GM18499 (cell line): ENCODE results near the gene KIAA1217.
"Not testable (repeated sequence)": the region's sequence is repeated elsewhere in the genome, so short reads cannot be mapped to it uniquely, and the experiment has no call there.

ENCODE experiments used
- ATAC-seq: cut with Tn5 transposase; IDR thresholded peaks from one replicate; pipeline ENCODE4 v1.9.1; 2021; ENCODE audit warnings: moderate number of reproducible peaks; ENCODE audit not compliant: insufficient read depth, unreplicated experiment

The KIAA1217 gene

DNA sequence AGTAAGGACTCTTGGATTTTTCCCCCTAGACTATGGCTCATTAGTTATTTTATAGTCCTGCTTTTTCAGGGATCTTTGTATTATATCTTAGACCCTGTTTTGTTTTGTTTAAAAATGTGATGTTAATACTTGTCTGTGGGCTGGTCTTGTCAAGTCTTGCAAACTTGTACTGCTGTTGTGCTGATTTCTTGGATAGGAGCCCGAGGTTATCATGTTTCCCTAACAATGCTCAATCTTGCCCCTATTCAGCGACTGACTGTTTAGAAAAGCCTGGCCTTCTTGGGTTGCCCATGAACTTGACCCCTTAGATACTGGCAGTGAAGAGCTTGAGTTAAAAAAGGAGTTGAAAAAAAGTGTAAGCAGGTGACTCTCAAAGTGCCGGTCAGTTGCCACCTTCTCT is 115.7 kb downstream of the KIAA1217 start:
- no peak for ATAC-seq

- no peak for ATAC-seq
Measured at GRCh38 chr10:24331457-24331856, 122.5 kb downstream of the KIAA1217 start.

DNA sequence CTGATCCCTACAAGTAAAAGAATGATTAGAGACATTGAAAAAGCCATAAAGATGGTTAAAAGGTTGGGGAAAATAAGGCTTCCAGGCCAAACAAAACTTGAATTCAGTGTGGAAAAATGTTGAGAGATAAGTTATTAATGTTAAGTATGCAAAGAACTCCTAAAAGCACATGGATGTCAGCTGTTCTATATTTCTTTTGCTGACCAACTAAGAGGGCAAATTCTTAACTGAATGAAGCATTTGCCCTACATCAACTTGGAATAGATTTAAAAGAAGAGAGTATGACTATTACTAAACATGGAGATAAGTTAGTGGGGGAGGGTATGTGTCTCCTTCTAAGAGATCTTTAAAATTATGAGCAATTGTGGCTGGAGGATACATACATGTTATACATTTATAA is 124.8 kb downstream of the KIAA1217 start:
- ATAC-seq, result no peak

- no peak for ATAC-seq
Measured at GRCh38 chr10:24334279-24334939, 125.5 kb downstream of the KIAA1217 start.

GRCh38 chr10:24337723-24338122 is 128.8 kb downstream of the KIAA1217 start:
- ATAC-seq, result not testable (repeated sequence)

- no peak for ATAC-seq
Measured at GRCh38 chr10:24339387-24339786, 130.4 kb downstream of the KIAA1217 start.

DNA sequence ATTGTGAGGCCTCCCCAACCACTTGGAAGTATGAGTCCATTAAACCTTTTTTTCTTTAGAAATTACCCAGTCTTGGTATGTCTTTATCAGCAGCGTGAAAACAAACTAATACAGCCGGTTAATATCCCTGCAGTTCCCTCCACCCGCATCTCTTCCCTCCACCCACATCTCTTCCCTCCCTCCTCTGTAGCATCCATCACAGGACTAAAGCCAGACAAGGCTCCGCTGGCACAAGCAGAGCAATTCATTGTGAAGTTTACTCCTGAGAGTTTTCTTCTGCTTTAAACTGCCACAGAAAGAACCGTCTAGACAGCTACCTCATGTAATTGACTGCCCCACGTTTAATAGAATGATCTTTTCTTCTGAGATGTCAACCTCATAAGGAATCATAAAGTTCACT is 131.5 kb downstream of the KIAA1217 start:
- no peak for ATAC-seq

DNA sequence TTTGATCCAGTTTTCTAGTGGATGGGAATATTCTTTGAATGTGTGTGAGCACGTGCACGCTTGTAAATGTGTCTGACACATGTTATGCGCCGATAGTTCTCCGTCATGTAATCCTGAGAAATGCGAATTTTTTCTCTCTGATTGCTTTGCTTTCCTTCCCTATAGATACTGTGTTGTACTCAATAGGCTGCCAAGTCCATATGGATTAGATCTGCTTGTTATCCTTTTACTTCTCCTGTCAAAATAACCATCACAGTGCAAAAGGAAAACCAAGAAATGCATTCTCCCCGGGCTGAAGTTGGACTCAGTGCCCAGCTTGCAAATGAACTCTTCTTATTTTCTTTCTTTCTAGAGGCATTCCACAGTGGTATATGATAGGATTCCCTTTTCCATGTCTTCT is 131.9 kb downstream of the KIAA1217 start:
- no peak for ATAC-seq

- ATAC-seq, result no peak
Measured at GRCh38 chr10:24341371-24341770, 132.4 kb downstream of the KIAA1217 start.

DNA sequence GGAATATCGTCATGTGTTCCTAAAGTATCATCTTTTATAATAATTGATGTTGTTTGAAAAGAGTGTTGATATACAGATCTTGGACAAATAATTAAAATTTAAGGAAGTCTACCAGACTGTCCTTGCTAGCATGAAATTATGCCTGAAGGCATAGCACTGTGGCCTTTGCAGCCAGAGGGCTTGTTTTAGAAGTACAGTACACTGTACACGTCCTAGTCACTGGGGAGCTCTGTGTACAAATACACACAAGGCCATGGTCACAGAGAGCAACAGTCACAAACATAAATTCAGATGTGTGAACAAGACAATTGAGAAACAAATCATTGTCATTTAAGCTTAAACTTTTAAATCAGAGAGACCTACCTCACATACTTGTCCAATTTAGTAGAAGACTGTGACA is 133.0 kb downstream of the KIAA1217 start:
- no peak for ATAC-seq

DNA sequence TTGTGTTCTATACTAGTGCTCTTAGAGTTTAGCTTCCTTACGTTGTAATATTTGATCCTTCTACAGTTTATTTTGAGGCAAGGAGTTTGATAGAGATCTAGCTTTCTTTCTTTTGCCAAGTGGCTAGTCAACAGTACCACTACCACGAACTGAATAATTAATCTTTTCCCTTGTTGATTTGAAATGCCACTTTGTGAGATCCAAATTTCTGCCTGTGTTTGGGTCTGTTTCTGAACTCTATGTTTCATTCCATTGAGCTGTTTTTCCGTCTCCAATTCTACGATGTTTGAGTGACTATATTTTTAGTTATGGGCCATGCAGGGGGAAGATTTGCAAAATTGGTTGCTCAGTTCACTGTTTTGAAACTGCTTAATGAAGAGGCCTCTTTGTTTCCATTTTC is 134.7 kb downstream of the KIAA1217 start:
- ATAC-seq, result no peak

- no peak for ATAC-seq
Measured at GRCh38 chr10:24344279-24344678, 135.3 kb downstream of the KIAA1217 start.

DNA sequence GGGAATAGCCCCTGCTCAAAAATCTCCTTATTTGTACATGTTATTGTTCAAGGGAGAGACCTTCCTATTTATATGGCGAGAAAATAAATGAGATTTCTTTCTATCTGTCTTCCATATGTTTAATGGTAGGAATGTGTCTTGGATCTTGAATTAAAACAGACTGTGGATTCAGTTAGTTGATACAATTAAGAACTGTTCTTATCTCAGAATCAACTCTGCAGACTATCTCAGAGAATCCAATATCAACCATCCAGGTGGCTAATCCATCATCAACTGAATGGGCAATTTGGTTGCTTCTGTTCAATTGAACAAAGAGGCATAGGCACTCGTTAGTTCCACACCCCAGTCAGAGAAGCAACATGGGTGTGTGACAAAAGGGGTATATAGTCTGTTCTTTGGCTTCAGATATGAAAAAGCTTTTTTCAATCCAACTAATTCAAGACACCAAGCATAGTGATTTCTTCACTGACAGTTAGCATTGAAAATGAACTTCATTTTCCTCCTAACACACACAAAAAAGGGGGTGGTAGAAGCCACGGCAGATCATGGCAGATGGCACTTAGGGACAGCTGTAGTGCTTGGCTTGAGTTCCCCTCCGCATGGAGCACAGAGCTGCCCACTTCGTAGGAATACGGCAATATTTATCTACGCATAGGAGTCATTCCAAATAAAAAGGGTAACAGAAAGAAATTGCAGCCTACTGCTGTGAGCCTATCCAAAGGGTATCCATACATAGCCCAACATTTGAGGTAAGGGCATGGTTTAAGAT is 135.9 kb downstream of the KIAA1217 start:
- no peak for ATAC-seq

DNA sequence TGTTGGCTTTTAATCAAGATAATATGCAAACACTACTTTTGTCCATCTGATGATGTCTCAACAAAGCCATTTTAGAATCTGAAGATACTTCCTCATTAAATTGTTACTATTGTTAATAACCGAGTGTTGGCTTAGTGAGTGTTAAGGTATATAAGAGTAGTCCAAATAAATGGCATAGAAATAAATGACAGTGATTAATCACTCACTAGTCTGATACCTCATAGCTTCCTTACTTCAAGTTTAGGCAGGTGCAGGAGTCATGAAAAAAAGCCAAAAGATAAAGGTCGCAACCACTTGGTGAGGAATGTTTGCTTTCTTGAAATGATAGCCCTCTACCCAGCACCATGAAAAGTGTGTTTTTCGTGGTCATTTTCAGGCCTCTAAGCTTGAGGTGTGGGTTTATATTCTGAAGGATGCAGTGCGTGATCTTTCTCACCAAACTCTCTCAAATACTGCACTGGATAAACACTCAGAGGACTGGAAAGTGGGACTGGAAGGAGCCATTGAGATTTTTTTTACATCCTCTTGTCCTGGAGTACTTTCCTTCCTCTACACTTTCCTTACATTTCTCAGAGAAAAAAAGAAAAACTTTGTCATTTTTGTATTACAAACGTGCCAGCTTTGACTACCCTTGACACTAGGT is 138.1 kb downstream of the KIAA1217 start:
- no peak for ATAC-seq

- no peak for ATAC-seq
Measured at GRCh38 chr10:24349379-24350001, 140.6 kb downstream of the KIAA1217 start.

DNA sequence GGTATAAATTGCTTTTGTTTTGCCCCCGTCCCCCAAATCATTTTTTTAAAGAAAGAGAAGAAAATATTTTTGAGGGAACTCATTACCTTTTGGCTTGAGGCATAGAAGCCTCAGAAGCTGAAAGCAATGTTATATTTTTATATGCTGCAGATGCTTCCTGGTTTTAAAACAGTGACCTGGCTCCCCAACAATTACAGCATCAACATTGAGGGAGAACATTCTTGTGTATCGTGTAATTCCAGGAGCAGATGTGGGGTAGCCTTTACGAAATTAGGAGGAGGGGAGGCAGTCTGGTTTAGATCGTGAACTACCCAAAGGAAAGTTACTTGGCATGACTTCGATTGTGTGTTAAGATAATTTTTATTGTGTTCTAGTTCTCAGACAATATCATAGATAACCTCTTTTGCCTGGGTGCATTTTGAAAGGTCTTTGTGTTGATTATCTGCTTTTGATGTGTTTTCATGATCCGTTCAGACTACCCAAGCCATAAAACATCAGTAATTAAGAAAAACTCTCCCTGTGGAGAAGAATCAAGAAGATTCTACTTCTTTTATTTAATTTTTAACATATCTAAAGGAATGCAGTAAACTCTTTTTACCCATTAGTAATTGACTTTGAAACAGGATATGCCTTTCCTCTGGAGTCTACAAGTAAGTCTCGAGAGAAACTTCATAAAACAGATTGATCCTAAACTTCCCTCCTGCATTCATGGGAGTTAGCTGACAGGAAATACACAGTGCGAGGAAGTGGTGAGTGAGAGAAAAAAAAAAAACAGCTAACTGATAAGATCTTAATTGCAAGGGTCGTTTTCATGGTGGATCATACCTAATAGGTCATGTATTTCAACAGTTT is 141.4 kb downstream of the KIAA1217 start:
- no peak for ATAC-seq

- ATAC-seq, result not testable (repeated sequence)
Measured at GRCh38 chr10:24350922-24351225, 141.9 kb downstream of the KIAA1217 start.

DNA sequence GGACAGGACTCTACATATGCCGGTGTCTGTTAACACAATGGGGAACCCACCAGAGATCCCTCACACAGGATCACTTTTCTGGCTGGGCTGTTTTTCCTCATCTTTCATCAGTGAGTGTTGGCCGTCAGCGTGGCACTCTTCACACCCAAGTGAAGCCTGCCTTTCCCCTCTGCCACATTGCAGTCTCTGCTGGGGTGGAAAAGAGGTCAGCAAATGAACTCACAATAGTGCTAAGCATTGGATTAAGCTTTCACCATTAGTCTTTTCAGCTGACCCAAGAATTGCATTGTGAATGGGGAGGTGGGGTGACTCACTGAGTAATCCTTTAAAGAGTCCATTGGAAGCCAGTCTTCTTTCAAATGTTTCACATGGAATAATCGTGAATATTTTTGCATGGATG is 143.0 kb downstream of the KIAA1217 start:
- no peak for ATAC-seq

DNA sequence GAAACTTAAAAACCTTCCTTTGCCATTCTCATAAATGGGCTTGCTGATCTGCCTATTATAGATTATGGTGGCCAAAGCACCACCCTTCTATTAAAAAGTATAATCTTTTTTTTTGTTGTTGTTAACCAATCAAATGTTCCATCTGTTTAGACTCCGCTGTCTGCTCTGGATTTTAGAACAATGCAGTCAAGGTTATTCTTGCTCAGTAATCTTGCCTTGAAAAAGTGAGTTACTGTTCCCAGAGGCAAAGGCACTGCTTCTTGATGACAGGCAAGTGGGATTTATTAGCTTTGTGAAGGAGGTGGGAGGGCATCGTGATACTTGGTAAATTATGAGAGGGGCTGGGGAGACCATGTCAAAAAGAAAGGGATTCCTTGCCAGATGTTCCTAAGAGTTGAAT is 143.5 kb downstream of the KIAA1217 start:
- ATAC-seq, result no peak

DNA sequence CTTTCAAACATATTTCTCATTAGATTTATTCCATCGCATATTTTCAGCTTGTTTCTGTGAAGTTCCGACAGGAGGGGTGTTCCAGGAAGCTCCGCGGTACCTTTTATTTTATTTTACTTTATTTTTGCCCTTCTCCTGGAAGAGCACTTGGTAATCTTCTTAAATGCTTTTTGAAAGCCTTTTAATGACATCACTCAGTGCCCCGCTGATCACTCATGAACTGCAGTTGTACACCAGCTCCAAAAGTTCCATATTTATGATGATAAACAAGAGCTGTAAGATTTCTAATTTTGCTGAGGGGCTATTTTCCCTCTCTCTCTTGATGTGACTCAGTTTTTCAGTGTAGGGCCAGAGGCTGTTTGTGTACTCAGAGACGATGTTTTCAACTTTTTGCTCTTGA is 144.4 kb downstream of the KIAA1217 start:
- no peak for ATAC-seq
